H9 (cell line): Measurements from ENCODE around the gene PIM2. TPM values are rescaled to one million over a fixed set of nuclear protein-coding genes. Genes with fewer than 3 reads are reported as not detected.
"Not testable (repeated sequence)": the region's sequence is repeated elsewhere in the genome, so short reads cannot be mapped to it uniquely, and the experiment has no call there.

Source experiments
- DNase-seq: peaks from one replicate; pipeline ENCODE4 v3.0.0-alpha.2; 2017
- H2AFZ ChIP-seq: one replicate; pipeline ENCODE4 v1.6.1; 2013; ENCODE audit warnings: mild to moderate bottlenecking, low read length, control low read depth, moderate library complexity
- H2AK5ac ChIP-seq: 2 replicates; pipeline ENCODE4 v1.6.1; 2013; ENCODE audit warnings: low read length, control low read depth, mixed read lengths; ENCODE audit not compliant: insufficient read length
- H2BK120ac ChIP-seq: one replicate; pipeline ENCODE4 v1.6.1; 2013; ENCODE audit warnings: low read depth, mild to moderate bottlenecking, low read length, control low read depth, inconsistent platforms; ENCODE audit not compliant: poor library complexity, severe bottlenecking
- H2BK12ac ChIP-seq: 2 replicates; pipeline ENCODE4 v1.6.1; 2013; ENCODE audit warnings: low read length, control low read depth, mixed read lengths, low read depth; ENCODE audit not compliant: insufficient read length
- H2BK15ac ChIP-seq: 2 replicates; pipeline ENCODE4 v1.6.1; 2013; ENCODE audit warnings: low read depth, low read length, control low read depth
- H2BK20ac ChIP-seq: one replicate; pipeline ENCODE4 v1.6.1; 2013; ENCODE audit warnings: low read depth, mild to moderate bottlenecking, low read length, control low read depth, inconsistent platforms; ENCODE audit not compliant: poor library complexity, severe bottlenecking
- H2BK5ac ChIP-seq: 2 replicates; pipeline ENCODE4 v1.6.1; 2013; ENCODE audit warnings: low read length, control low read depth, mixed read lengths; ENCODE audit not compliant: insufficient read length
- H3K14ac ChIP-seq: 2 replicates; pipeline ENCODE4 v1.6.1; 2013; ENCODE audit warnings: low read length, control low read depth; ENCODE audit not compliant: insufficient read depth
- H3K18ac ChIP-seq: 2 replicates; pipeline ENCODE4 v1.6.1; 2013; ENCODE audit warnings: low read depth, mild to moderate bottlenecking, mixed read lengths, low read length, control low read depth; ENCODE audit not compliant: insufficient read length
- H3K23ac ChIP-seq: 2 replicates; pipeline ENCODE4 v1.6.1; 2013; ENCODE audit warnings: low read length, control low read depth, mixed read lengths, low read depth; ENCODE audit not compliant: insufficient read length
- H3K23me2 ChIP-seq: 2 replicates; pipeline ENCODE4 v1.6.1; 2013; ENCODE audit warnings: low read depth, mild to moderate bottlenecking, mixed read lengths, low read length, control low read depth; ENCODE audit not compliant: insufficient read length, poor library complexity, severe bottlenecking
- H3K27ac ChIP-seq: 2 replicates; pipeline ENCODE4 v1.5.1; 2013; ENCODE audit warnings: low read length, control low read depth, mixed read lengths, low read depth; ENCODE audit not compliant: insufficient read length
- H3K27me3 ChIP-seq: 2 replicates; pipeline ENCODE4 v1.6.1; 2013; ENCODE audit warnings: low read length, control low read depth, inconsistent platforms; ENCODE audit not compliant: insufficient read depth
- H3K4ac ChIP-seq: 2 replicates; pipeline ENCODE4 v1.6.1; 2013; ENCODE audit warnings: low read depth, mild to moderate bottlenecking, control low read depth, inconsistent platforms, low read length, moderate library complexity
- H3K4me1 ChIP-seq: 2 replicates; pipeline ENCODE4 v1.6.1; 2013; ENCODE audit warnings: low read length, control low read depth, inconsistent platforms; ENCODE audit not compliant: insufficient read depth
- H3K4me2 ChIP-seq: 2 replicates; pipeline ENCODE4 v1.6.1; 2013; ENCODE audit warnings: low read length, control low read depth, mixed read lengths; ENCODE audit not compliant: insufficient read length, insufficient read depth
- H3K56ac ChIP-seq: 2 replicates; pipeline ENCODE4 v1.6.1; 2013; ENCODE audit warnings: low read depth, mild to moderate bottlenecking, mixed read lengths, low read length, control low read depth; ENCODE audit not compliant: insufficient read length
- H3K79me1 ChIP-seq: 2 replicates; pipeline ENCODE4 v1.6.1; 2013; ENCODE audit warnings: low read depth, mild to moderate bottlenecking, moderate library complexity, low read length, control low read depth, inconsistent platforms; ENCODE audit not compliant: insufficient read depth, poor library complexity, severe bottlenecking
- H3K79me2 ChIP-seq: 2 replicates; pipeline ENCODE4 v1.6.1; 2013; ENCODE audit warnings: low read length, control low read depth, inconsistent platforms; ENCODE audit not compliant: insufficient read depth
- H3K9ac ChIP-seq: 2 replicates; pipeline ENCODE4 v1.6.1; 2013; ENCODE audit warnings: low read length, control low read depth, mixed read lengths; ENCODE audit not compliant: insufficient read length; ENCODE audit errors: extremely low read depth
- H3K9me3 ChIP-seq: one replicate; pipeline ENCODE4 v1.6.1; 2013; ENCODE audit warnings: low read depth, low read length, inconsistent platforms; ENCODE audit not compliant: control insufficient read depth
- H3T11ph ChIP-seq: one replicate; pipeline ENCODE4 v1.6.1; 2013; ENCODE audit warnings: mild to moderate bottlenecking, low read length, control low read depth, inconsistent platforms
- H4K20me1 ChIP-seq: one replicate; pipeline ENCODE4 v1.6.1; 2013; ENCODE audit not compliant: control insufficient read depth, insufficient read length, insufficient read depth
- H4K5ac ChIP-seq: 2 replicates; pipeline ENCODE4 v1.6.1; 2013; ENCODE audit warnings: low read depth, mild to moderate bottlenecking, mixed read lengths, low read length, control low read depth; ENCODE audit not compliant: insufficient read length
- H4K8ac ChIP-seq: replicated peaks from 2 replicates; pipeline ENCODE4 v1.6.1; 2013; ENCODE audit warnings: low read length, control low read depth, mixed read lengths, low read depth; ENCODE audit not compliant: insufficient read length
- H4K91ac ChIP-seq: 2 replicates; pipeline ENCODE4 v1.6.1; 2013; ENCODE audit warnings: low read depth, mild to moderate bottlenecking, moderate library complexity, mixed read lengths, low read length, control low read depth; ENCODE audit not compliant: insufficient read length
- H3K27ac Mint-ChIP-seq, 3 experiments: 2 replicates in 2 of 3; 3 replicates in 1 of 3; pipeline ENCODE4 v1.8.0; 2020 to 2021; ENCODE audit warnings: mixed read lengths in 3 of 3, mild to moderate bottlenecking in 1 of 3, moderate library complexity in 1 of 3
- H3K27me3 Mint-ChIP-seq: 2 replicates; pipeline ENCODE4 v1.8.0; 2021; ENCODE audit warnings: low read depth, mild to moderate bottlenecking, moderate library complexity, mixed read lengths
- H3K36me3 Mint-ChIP-seq, 3 experiments: 2 replicates in 2 of 3; 3 replicates in 1 of 3; pipeline ENCODE4 v1.8.0; 2020 to 2021; ENCODE audit warnings: low read depth in 3 of 3, mixed read lengths in 3 of 3; ENCODE audit not compliant: insufficient read depth in 1 of 3
- H3K4me1 Mint-ChIP-seq, 2 experiments: 2 replicates each; pipeline ENCODE4 v1.8.0; 2020; ENCODE audit warnings: mixed read lengths in 2 of 2
- H3K4me3 Mint-ChIP-seq, 2 experiments: 2 replicates in 1 of 2; 3 replicates in 1 of 2; pipeline ENCODE4 v1.8.0; 2020 to 2021; ENCODE audit warnings: mild to moderate bottlenecking in 2 of 2, mixed read lengths in 2 of 2, moderate library complexity in 1 of 2
- H3K9me3 Mint-ChIP-seq, 2 experiments: 2 replicates in 1 of 2; 3 replicates in 1 of 2; pipeline ENCODE4 v1.8.0; 2020; ENCODE audit warnings: mild to moderate bottlenecking in 2 of 2, mixed read lengths in 2 of 2, moderate library complexity in 1 of 2
- WGBS: extraction: QIAGEN DNeasy Blood & Tissue Kit; methylation state at CpG from one replicate; pipeline ENCODE4 v1.1.7; 2013; ENCODE audit warnings: missing lambda C conversion rate, low lambda C conversion rate, mixed read lengths; ENCODE audit not compliant: insufficient read length; ENCODE audit errors: extremely low coverage; 5-methylcytosine and 5-hydroxymethylcytosine counted together
- total RNA-seq: library from RNA; stranded (reverse); gene quantifications from 2 replicates; pipeline ENCODE4 v1.2.1, GENCODE V29; 2021
- TF ChIP-seq, protein P1 (sequence below): fragments of 200-600 bp; sonication (generic); conservative IDR thresholded peaks from 3 replicates; pipeline ENCODE4 v1.8.0; 2021; ENCODE audit warnings: antibody characterized with exemption, mild to moderate bottlenecking

The PIM2 gene
- total RNA-seq, 1 experiment from 2014 or later, result 163 TPM

DNA sequence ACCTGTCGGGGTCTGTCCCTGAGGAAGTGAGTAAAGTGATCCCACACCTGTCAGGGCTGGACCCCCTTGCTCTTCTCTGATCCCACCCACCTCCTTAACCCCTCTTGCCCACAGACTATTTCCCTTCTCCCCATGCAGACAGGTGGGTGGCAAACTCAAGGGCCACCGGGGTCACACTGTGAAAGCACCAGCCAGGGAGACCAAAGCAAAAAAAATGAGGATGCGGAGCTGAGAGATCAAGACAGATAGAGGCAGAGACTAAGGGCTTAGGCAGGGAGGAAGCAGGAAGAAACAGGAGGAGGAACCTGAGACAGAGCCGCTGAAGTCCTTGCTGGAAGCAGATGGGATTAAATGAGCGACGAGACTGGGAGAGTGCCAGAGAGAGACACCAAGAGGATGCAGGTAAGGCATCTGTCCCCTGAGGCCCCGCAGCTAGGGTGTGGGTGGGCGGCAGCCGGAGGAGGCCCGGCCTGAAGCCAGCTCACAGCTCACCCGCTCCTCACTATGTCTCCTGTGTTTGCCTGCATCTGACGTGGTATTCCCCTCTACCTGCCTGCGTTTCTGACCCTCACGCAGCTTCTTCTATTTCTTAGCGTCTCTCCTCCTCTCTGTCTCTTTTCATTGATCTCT is 28.4 kb downstream of the PIM2 start:
- Histone ChIP-seq H4K5ac (no peak overlapping the region), H4K8ac (no peak overlapping the region), H3K23me2 (no peaks in the 10 kb centered on the region), H2AFZ (no peak overlapping the region), H3K4ac (no peak overlapping the region), H2BK12ac (no peak overlapping the region), H3K14ac (no peak overlapping the region), H3K18ac (no peak overlapping the region), H3K4me1 (no peaks in the 10 kb centered on the region; the same call in 1 of the 2 replicates), H2BK15ac (no peak overlapping the region), H3K4me2 (peak overlapping the region; percentile 70), H3K9me3 (no peaks in the 10 kb centered on the region), H3K27me3 (no peaks in the 10 kb centered on the region), H3K9ac (no peak overlapping the region), H4K20me1 (no peaks in the 10 kb centered on the region), H2AK5ac (no peak overlapping the region), H2BK20ac (no peak overlapping the region), H3K56ac (no peak overlapping the region), H3K79me1 (peaks cover 2% of the 10 kb centered on the region), H2BK120ac (no peak overlapping the region), H3T11ph (no peak overlapping the region), H2BK5ac (no peak overlapping the region), H3K79me2 (no peaks in the 10 kb centered on the region; the same call in 1 of the 2 replicates), H4K91ac (no peak overlapping the region), H3K27ac (no peak overlapping the region), H3K23ac (no peak overlapping the region)
- Mint-ChIP-seq H3K27ac (peak overlapping the region in 2 of 3 experiments; percentile 5 to 66; a peak in 3 of 7 replicates), H3K36me3 (peaks cover 19 to 25% (median 21%) of the 10 kb centered on the region in 3 experiments), H3K9me3 (peaks cover 60 to 66% of the 10 kb centered on the region in 2 experiments), H3K4me1 (peaks cover 10 to 11% of the 10 kb centered on the region in 2 experiments), H3K4me3 (peak overlapping the region; percentile 65 to 79), H3K27me3 (peaks cover 10% of the 10 kb centered on the region)
- no peak for DNase-seq
- TF ChIP-seq, protein P1, sequence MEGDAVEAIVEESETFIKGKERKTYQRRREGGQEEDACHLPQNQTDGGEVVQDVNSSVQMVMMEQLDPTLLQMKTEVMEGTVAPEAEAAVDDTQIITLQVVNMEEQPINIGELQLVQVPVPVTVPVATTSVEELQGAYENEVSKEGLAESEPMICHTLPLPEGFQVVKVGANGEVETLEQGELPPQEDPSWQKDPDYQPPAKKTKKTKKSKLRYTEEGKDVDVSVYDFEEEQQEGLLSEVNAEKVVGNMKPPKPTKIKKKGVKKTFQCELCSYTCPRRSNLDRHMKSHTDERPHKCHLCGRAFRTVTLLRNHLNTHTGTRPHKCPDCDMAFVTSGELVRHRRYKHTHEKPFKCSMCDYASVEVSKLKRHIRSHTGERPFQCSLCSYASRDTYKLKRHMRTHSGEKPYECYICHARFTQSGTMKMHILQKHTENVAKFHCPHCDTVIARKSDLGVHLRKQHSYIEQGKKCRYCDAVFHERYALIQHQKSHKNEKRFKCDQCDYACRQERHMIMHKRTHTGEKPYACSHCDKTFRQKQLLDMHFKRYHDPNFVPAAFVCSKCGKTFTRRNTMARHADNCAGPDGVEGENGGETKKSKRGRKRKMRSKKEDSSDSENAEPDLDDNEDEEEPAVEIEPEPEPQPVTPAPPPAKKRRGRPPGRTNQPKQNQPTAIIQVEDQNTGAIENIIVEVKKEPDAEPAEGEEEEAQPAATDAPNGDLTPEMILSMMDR, result no peak
- no CpG with 5 or more reads among the region's 15 CpGs for WGBS

DNA sequence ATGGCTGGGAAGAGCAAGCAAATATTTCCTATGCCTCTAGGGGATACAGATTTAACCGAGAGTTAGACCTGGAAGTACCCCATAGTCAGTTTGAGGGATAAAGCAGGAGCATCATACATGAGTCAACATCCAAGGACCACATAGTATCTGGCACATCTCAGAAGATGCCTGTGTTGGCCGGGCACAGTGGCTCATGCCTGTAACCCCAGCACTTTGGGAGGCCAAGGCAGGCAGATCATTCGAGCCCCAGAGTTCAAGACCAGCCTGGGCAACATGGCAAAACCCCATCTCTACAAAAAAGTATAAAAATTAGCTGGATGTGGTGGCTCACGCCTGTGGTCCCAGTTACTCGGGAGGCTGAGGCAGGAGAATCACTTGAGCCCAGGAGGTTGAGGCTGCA is 32.2 kb downstream of the PIM2 start:
- Mint-ChIP-seq H3K27me3 (peaks cover 11% of the 10 kb centered on the region), H3K4me1 (peaks cover 10 to 11% of the 10 kb centered on the region in 2 experiments), H3K9me3 (peaks cover 51 to 56% of the 10 kb centered on the region in 2 experiments)
- DNase-seq, H3K23ac ChIP-seq, H3K27ac Mint-ChIP-seq, H3K4me3 Mint-ChIP-seq, H4K91ac ChIP-seq, H3K9me3 ChIP-seq, H2BK20ac ChIP-seq, H4K5ac ChIP-seq, H3K56ac ChIP-seq, H3K14ac ChIP-seq, H3K23me2 ChIP-seq, H3K79me1 ChIP-seq, H3K4me1 ChIP-seq, H3K4ac ChIP-seq, H3K79me2 ChIP-seq, H2BK12ac ChIP-seq, H4K20me1 ChIP-seq, H2BK5ac ChIP-seq, H3K4me2 ChIP-seq, H2AFZ ChIP-seq, H3K9ac ChIP-seq, H2BK15ac ChIP-seq, H3K36me3 Mint-ChIP-seq, H4K8ac ChIP-seq, H3K18ac ChIP-seq, H2AK5ac ChIP-seq, H3K27me3 ChIP-seq, H2BK120ac ChIP-seq, H3T11ph ChIP-seq, H3K27ac ChIP-seq: not testable (repeated sequence)
- WGBS, result no CpG with 5 or more reads among the region's 5 CpGs
